Epithelial cell of proximal tubule (primary cell): ENCODE results near the gene PPP1R12B. TPM values are rescaled to one million over a fixed set of nuclear protein-coding genes. Genes with fewer than 3 reads are reported as not detected.

Source experiments
- DNase-seq: peaks from one replicate; pipeline ENCODE4 v3.0.0-alpha.2; 2011; ENCODE audit warnings: low read depth
- H3K4me3 ChIP-seq: 2 replicates; pipeline ENCODE4 v1.5.1; 2011; ENCODE audit warnings: low read depth, mild to moderate bottlenecking, low read length
- CTCF ChIP-seq: conservative IDR thresholded peaks from 2 replicates; pipeline ENCODE4 v1.5.1; 2012; ENCODE audit warnings: low read depth, mild to moderate bottlenecking, low read length
- total RNA-seq: library from RNA; depleted of rRNA; stranded (reverse); fragments of >200 nt; gene quantifications from 2 replicates; pipeline ENCODE4 v1.2.3, GENCODE V29; 2015

The PPP1R12B gene
- total RNA-seq, 1 donor from 2014 or later: 21.6 TPM

- no peak for DNase-seq
- TF ChIP-seq CTCF: no peak
- H3K4me3 ChIP-seq: no peak overlapping the region
Measured at GRCh38 chr1:202568826-202569225, 220.3 kb downstream of the PPP1R12B start.

- no peak for DNase-seq
- no peak overlapping the region for H3K4me3 ChIP-seq
- no peak for TF ChIP-seq CTCF
Measured at GRCh38 chr1:202569393-202570322, 221.2 kb downstream of the PPP1R12B start.

GRCh38 chr1:202571719-202572339 lies 223.3 kb downstream of the PPP1R12B start:
- DNase-seq: no peak
- TF ChIP-seq CTCF: peak; percentile 92
- no peak overlapping the region for H3K4me3 ChIP-seq

GRCh38 chr1:202572867-202573266 lies 224.4 kb downstream of the PPP1R12B start:
- no peak overlapping the region for H3K4me3 ChIP-seq
- no peak for TF ChIP-seq CTCF
- no peak for DNase-seq

- TF ChIP-seq CTCF: no peak
- DNase-seq: no peak
- H3K4me3 ChIP-seq: no peak overlapping the region
Measured at GRCh38 chr1:202575918-202576653, 227.6 kb downstream of the PPP1R12B start.

- no peak for DNase-seq
- no peak for TF ChIP-seq CTCF
- no peak overlapping the region for H3K4me3 ChIP-seq
Measured at GRCh38 chr1:202576816-202577215, 228.3 kb downstream of the PPP1R12B start.
